ENCODE results near the gene KCNG2. TPM values are rescaled to one million over a fixed set of nuclear protein-coding genes. Genes with fewer than 3 reads are reported as not detected.

KCNG2 gene
- total and polyA plus RNA-seq, 2 experiments from 2014 or later = 0.13 to 0.52 TPM

DNA sequence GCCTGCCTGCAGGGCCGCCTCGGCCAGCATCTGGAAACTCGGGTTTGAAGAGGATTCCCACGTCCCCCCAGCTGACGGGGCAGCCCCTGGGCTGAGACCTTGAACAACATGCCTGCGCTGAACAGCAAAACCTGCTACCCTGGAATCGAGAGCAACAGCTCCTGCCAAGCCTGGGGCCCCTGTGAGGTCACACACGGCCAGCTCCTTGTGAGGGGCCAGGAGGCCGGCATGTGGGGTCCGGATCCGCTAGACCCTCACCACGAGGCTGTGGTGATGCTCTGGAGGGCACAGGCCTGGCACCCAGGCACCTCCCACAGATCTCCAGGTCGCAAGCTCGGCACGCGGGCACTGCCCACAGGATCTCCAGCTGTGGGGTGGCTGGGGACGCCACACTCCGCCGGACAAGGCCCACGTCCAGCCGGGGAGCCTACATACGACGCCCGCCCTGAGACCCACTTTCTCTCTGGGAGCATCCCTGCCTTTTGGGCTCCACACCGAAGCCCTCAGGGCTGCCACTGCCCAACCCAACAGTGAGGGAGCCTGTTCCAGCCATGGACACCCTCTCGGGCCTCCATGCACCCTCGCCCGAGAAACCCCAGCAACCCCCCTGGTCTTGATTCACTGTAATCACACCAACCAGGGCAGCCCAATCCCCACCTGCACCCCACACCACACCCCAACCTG is 119.6 kb downstream of the KCNG2 start:
- Histone ChIP-seq H4K20me1 (replicated peaks; ENCODE audit: insufficient read depth) (no peaks in the 10 kb centered on the region), H3K9me2 (ENCODE audit: insufficient read depth) (no peaks in the 10 kb centered on the region), H3F3A (replicated peaks; ENCODE audit: low read depth) (no peaks in the 10 kb centered on the region), H3K27ac (ENCODE audit: low read depth) (no peak overlapping the region), H3K4me3 (no peak overlapping the region), H3K79me2 (replicated peaks; ENCODE audit: insufficient read depth) (no peaks in the 10 kb centered on the region), H3K4me2 (no peak overlapping the region), H2AFZ (no peak overlapping the region), H3K4me1 (ENCODE audit: insufficient read depth) (no peaks in the 10 kb centered on the region), H3K27me3 (ENCODE audit: insufficient read depth) (no peaks in the 10 kb centered on the region), H3K36me3 (ENCODE audit: insufficient read depth) (no peaks in the 10 kb centered on the region)
- TF ChIP-seq, protein P1, sequence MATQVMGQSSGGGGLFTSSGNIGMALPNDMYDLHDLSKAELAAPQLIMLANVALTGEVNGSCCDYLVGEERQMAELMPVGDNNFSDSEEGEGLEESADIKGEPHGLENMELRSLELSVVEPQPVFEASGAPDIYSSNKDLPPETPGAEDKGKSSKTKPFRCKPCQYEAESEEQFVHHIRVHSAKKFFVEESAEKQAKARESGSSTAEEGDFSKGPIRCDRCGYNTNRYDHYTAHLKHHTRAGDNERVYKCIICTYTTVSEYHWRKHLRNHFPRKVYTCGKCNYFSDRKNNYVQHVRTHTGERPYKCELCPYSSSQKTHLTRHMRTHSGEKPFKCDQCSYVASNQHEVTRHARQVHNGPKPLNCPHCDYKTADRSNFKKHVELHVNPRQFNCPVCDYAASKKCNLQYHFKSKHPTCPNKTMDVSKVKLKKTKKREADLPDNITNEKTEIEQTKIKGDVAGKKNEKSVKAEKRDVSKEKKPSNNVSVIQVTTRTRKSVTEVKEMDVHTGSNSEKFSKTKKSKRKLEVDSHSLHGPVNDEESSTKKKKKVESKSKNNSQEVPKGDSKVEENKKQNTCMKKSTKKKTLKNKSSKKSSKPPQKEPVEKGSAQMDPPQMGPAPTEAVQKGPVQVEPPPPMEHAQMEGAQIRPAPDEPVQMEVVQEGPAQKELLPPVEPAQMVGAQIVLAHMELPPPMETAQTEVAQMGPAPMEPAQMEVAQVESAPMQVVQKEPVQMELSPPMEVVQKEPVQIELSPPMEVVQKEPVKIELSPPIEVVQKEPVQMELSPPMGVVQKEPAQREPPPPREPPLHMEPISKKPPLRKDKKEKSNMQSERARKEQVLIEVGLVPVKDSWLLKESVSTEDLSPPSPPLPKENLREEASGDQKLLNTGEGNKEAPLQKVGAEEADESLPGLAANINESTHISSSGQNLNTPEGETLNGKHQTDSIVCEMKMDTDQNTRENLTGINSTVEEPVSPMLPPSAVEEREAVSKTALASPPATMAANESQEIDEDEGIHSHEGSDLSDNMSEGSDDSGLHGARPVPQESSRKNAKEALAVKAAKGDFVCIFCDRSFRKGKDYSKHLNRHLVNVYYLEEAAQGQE (IDR thresholded peaks at IDR 0.05; ENCODE audit: unreplicated experiment) = no peak
- peaks cover 4% of the 10 kb centered on the region for H3K36me3 Mint-ChIP-seq (ENCODE audit: low read depth)
- ATAC-seq (no peak), DNase-seq (ENCODE audit: low spot score) (no peak)
- H3K27me3 Mint-ChIP-seq (ENCODE audit: insufficient read depth, low read depth, poor library complexity) = peaks cover 16% of the 10 kb centered on the region
- H3K4me1 Mint-ChIP-seq = peaks cover 10% of the 10 kb centered on the region
- H3K4me3 Mint-ChIP-seq = no peak overlapping the region
- no peak overlapping the region for H3K27ac Mint-ChIP-seq
- H3K9me3 Mint-ChIP-seq = peaks cover 9% of the 10 kb centered on the region

GRCh38 chr18:79917853-79918614 is 120.3 kb downstream of the KCNG2 start:
- Histone ChIP-seq H3K27me3 (ENCODE audit: insufficient read depth) (no peaks in the 10 kb centered on the region), H3K36me3 (ENCODE audit: insufficient read depth) (no peaks in the 10 kb centered on the region), H3K79me2 (replicated peaks; ENCODE audit: insufficient read depth) (no peaks in the 10 kb centered on the region), H3K4me3 (no peak overlapping the region), H3K27ac (ENCODE audit: low read depth) (no peak overlapping the region), H3K4me2 (no peak overlapping the region), H3K9me2 (ENCODE audit: insufficient read depth) (no peaks in the 10 kb centered on the region), H3F3A (replicated peaks; ENCODE audit: low read depth) (no peaks in the 10 kb centered on the region), H3K4me1 (ENCODE audit: insufficient read depth) (no peaks in the 10 kb centered on the region), H2AFZ (no peak overlapping the region), H4K20me1 (replicated peaks; ENCODE audit: insufficient read depth) (no peaks in the 10 kb centered on the region)
- DNase-seq (ENCODE audit: low spot score) (no peak), ATAC-seq (no peak)
- peaks cover 9% of the 10 kb centered on the region for H3K4me1 Mint-ChIP-seq
- H3K27me3 Mint-ChIP-seq (ENCODE audit: insufficient read depth, low read depth, poor library complexity) = peaks cover 16% of the 10 kb centered on the region
- TF ChIP-seq STAT1 (IDR thresholded peaks at IDR 0.05; ENCODE audit: unreplicated experiment) = no peak
- TF ChIP-seq, protein P2, sequence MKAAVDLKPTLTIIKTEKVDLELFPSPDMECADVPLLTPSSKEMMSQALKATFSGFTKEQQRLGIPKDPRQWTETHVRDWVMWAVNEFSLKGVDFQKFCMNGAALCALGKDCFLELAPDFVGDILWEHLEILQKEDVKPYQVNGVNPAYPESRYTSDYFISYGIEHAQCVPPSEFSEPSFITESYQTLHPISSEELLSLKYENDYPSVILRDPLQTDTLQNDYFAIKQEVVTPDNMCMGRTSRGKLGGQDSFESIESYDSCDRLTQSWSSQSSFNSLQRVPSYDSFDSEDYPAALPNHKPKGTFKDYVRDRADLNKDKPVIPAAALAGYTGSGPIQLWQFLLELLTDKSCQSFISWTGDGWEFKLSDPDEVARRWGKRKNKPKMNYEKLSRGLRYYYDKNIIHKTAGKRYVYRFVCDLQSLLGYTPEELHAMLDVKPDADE (IDR thresholded peaks at IDR 0.05) = no peak
- TF ChIP-seq CREB1 (CRISPR knock-in tag; IDR thresholded peaks at IDR 0.05; ENCODE audit: low read depth) = no peak
- no peak for TF ChIP-seq NANOG (IDR thresholded peaks at IDR 0.05; ENCODE audit: borderline replicate concordance)
- TF ChIP-seq, protein P1 (IDR thresholded peaks at IDR 0.05; ENCODE audit: unreplicated experiment) = no peak
- no peak for TF ChIP-seq JUNB (IDR thresholded peaks at IDR 0.05; ENCODE audit: unreplicated experiment)
- TF ChIP-seq ZNF114 (CRISPR knock-in tag; IDR thresholded peaks at IDR 0.05) = no peak
- TF ChIP-seq ZNF331 (CRISPR knock-in tag; IDR thresholded peaks at IDR 0.05; ENCODE audit: low read depth) = no peak
- no peak overlapping the region for H3K27ac Mint-ChIP-seq
- H3K9me3 Mint-ChIP-seq = peaks cover 9% of the 10 kb centered on the region
- H3K4me3 Mint-ChIP-seq = no peak overlapping the region
- H3K36me3 Mint-ChIP-seq (ENCODE audit: low read depth) = peaks cover 4% of the 10 kb centered on the region

All from GM23338 (cell line).